Astrocyte of the cerebellum (primary cell): ENCODE results near the gene CPNE9.

Experiments
- DNase-seq: peaks from one replicate; pipeline ENCODE4 v3.0.0-alpha.2; 2011; ENCODE audit warnings: low read depth
- H3K4me3 ChIP-seq: 2 replicates; pipeline ENCODE4 v1.5.1; 2011; ENCODE audit warnings: mild to moderate bottlenecking, low read depth, low read length, moderate library complexity
- CTCF ChIP-seq: IDR thresholded peaks from 2 replicates; pipeline ENCODE4 v1.5.1; 2012; ENCODE audit warnings: low read length, low read depth, moderate library complexity, mild to moderate bottlenecking; ENCODE audit errors: missing control alignments
- in situ Hi-C: cut with HindIII; loops from 2 replicates; pipeline ENCODE4 v1.10.0; 2017; ENCODE audit warnings: low sequenced_read_pairs

The CPNE9 gene

GRCh38 chr3:9727743-9728142 lies 24.1 kb downstream of the CPNE9 start:
- H3K4me3 ChIP-seq = no peak overlapping the region
- TF ChIP-seq CTCF = no peak
- in situ Hi-C loops = no loop called here
- DNase-seq = no peak

- TF ChIP-seq CTCF = no peak
- H3K4me3 ChIP-seq = no peak overlapping the region
- no peak for DNase-seq
- in situ Hi-C loops = no loop called here
Observed at GRCh38 chr3:9729419-9729818, 25.8 kb downstream of the CPNE9 start.

- in situ Hi-C loops = no loop called here
- TF ChIP-seq CTCF = no peak
- peak overlapping the region; percentile 96 for H3K4me3 ChIP-seq
- DNase-seq = no peak
Observed at GRCh38 chr3:9730657-9731205, 27.1 kb downstream of the CPNE9 start.

GRCh38 chr3:9731206-9732079 lies 27.8 kb downstream of the CPNE9 start, which contains the start of gene BRPF1:
Gene BRPF1, plus strand, starts transcription at chr3:9731735. Its CDS starts 2,406 bp downstream, at chr3:9734141.
- H3K4me3 ChIP-seq = peak within 1 kb of the TSS; percentile 96
- in situ Hi-C loops = no loop called here
- peak; percentile 99 for DNase-seq
- TF ChIP-seq CTCF = no peak

- H3K4me3 ChIP-seq = peak overlapping the region; percentile 96
- in situ Hi-C loops = no loop called here
- no peak for TF ChIP-seq CTCF
- DNase-seq = no peak
Observed at GRCh38 chr3:9732080-9732739, 28.6 kb downstream of the CPNE9 start.

GRCh38 chr3:9732740-9733115 lies 29.1 kb downstream of the CPNE9 start:
- no peak for DNase-seq
- H3K4me3 ChIP-seq = peak overlapping the region; percentile 96
- in situ Hi-C loops = no loop called here
- no peak for TF ChIP-seq CTCF
